Activated CD4-positive, alpha-beta T cell treated with anti-CD3 and anti-CD28 coated beads for 48 hours (primary cell): Measurements from ENCODE around the gene SIRPA.
"Not testable (repeated sequence)": the region's sequence is repeated elsewhere in the genome, so short reads cannot be mapped to it uniquely, and the experiment has no call there.

Source experiments
- DNase-seq: peaks from one replicate; pipeline ENCODE4 v3.0.0-alpha.2; 2020

Gene SIRPA

GRCh38 chr20:1908191-1908590 is 13.0 kb downstream of the SIRPA start:
- no peak for DNase-seq

GRCh38 chr20:1909097-1909496 is 13.9 kb downstream of the SIRPA start:
- no peak for DNase-seq

- DNase-seq, result no peak
Observed at GRCh38 chr20:1911536-1911935, 16.3 kb downstream of the SIRPA start.

- no peak for DNase-seq
Observed at GRCh38 chr20:1912053-1912452, 16.8 kb downstream of the SIRPA start.

DNA sequence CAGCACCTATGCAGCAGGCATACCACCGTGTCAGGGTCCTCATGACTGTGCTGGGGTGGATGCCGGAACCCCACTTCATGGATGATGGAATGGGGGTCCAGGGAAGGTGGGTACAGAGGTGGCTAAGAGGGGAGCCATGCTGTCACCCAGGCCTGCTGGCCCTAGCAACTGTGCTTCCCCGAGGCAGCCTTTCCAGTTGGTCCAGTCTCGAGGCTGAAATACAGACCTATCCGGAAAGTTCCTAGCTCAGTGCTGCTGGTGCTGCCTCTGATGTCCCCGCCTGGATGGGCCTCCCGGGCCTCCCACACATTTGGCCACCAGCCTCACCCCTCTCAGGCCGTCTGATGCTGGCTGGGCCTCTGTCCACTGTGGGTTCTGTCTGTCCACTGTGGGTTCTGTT is 17.4 kb downstream of the SIRPA start:
- no peak for DNase-seq

DNA sequence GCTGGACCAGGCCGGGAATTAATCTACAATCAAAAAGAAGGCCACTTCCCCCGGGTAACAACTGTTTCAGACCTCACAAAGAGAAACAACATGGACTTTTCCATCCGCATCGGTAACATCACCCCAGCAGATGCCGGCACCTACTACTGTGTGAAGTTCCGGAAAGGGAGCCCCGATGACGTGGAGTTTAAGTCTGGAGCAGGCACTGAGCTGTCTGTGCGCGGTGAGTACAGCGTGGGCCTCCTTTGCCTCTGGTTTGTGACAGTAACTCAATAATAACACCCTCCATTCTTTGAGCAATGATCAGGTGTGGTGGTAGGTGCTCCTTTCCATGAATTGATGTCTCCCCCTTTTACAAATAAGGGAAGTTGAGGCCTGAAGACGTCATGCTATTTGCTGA is 20.0 kb downstream of the SIRPA start:
- not testable (repeated sequence) for DNase-seq

- no peak for DNase-seq
Observed at GRCh38 chr20:1915725-1916124, 20.5 kb downstream of the SIRPA start.

DNA sequence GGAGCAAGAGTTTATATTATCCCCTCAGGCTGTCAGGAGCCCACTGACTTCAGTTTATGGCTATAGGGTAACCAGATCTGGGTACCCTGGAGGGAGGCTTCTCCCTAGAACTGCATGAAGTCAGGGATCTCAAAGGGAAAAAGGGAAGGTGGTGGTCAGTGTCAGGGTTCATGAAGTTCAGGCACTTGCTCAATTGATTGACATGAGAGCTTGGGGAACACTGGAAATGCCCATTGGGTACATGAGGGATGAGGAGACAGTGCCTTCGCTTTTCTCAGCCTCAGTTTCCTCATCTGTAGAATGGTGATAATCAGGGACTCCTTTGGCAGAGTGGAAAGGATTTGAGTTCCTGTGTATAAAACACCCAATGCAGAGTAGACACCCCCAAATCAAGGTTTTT is 22.6 kb downstream of the SIRPA start:
- DNase-seq, result no peak

DNA sequence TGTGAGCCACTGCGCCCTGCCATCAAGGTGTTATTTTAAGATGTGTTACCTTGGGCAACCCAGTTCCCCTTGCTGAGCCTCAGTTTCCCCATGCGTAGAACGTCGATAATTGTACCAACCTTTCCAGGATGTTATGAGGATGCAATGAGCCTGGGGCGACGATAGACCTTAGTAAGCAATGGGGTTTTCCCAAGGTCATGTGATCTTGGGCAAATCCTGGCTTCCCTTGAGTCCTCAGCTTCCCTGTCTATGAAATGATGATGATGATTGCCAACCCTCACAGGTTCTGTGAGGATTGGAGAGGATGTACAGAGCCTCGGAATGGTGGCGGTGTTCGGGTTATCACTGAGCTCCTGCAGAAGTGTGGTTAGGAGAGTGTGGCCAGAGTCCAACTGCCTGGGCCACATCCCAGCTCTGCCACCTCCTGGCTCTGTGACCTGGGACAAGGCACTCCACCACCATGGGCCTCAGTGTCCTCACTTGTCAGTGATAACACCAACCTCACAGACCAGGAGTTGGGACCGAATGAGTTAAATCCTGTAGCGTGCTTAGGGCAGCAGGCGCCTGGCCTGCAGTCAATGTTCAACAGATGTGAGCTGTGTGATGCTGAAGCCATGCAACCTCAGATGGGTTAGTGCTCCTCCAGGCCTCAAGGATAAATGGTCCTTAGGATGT is 23.4 kb downstream of the SIRPA start:
- no peak for DNase-seq

DNA sequence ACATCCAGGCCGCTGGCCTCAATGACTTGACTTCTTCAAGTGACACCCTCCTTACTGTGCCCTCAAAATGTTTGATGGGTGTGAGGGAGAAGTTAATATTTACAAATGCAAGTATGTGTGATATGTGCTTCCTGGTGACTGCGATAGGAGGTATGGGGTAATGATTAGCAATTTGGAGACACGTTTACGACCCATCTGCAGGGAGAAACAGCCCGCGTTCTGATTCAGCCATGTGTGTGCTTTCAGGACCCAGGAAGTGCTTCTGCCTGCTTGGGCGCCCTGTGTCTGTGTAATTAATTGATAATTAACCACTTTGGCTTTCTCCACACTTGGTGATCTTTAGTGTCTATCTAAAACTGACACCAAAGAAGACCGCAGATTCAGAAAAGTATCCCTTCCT is 25.0 kb downstream of the SIRPA start:
- no peak for DNase-seq

GRCh38 chr20:1920826-1921225 is 25.6 kb downstream of the SIRPA start:
- DNase-seq, result no peak

- not testable (repeated sequence) for DNase-seq
Observed at GRCh38 chr20:1921985-1922384, 26.8 kb downstream of the SIRPA start.

- DNase-seq, result no peak
Observed at GRCh38 chr20:1922786-1923185, 27.6 kb downstream of the SIRPA start.

DNA sequence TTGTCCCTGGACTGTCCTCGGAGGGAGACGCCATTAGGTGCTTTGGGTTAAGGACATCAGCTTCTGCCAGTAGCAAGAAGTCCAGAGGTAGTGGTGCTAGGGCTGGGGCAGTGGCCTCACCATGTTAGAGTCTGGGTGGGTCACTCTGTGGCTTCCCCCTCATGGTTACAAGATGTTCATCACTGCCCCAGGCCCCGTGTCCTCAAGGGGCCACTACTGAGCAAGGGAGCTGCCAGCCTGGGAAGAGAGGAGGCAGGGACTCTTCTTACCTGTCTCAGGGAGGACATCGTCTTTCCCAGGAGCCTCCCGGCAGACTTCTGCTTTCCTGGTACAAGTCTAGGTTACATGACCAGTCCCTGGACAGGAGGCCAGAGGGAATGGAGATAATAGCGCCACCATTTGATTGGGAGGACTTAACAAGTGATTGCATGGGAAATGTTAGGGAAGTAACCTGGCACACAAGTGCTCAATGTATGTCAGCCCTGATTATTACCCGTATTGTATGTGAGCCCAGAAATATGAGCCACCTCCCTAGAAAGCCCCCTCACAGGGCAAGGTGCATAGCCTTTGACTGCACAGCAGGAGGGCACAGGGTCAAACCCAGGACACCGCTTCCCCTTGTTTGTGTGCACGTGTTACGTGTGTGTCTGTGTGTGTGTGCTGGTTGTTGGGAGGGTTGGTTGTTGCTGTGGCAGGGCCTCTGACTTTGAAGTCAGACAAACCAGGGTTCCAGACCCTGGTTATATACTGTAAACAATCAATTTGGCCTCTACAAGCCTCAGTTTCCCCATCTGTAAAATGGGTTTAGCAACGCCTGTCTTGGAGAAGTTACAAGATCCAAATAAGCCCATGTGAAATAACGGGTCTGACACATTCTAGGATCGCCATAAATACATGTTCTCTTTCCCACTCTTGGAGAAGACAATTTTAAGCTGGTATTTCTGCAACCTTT is 30.0 kb downstream of the SIRPA start:
- no peak for DNase-seq

GRCh38 chr20:1926237-1926636 is 31.0 kb downstream of the SIRPA start:
- DNase-seq, result no peak

DNA sequence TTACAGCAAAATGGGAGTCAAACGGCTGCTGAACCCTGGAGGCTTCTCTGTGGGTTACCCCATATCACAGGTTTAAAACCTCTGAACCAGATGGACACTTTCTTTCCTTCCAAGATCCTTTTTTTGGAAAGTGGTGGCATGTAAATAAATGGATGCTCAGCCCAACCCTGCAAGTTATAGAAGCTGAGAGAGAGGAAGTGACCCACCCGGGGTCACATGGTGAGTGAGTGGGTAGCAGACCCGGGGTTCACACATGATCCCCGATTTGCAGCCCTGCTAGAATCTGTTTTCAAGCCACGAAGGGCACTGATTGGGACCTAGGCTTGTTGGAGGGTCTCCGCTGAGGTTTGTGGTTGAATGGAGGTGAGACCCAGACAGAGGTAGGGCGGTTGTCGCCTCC is 32.0 kb downstream of the SIRPA start:
- no peak for DNase-seq

DNA sequence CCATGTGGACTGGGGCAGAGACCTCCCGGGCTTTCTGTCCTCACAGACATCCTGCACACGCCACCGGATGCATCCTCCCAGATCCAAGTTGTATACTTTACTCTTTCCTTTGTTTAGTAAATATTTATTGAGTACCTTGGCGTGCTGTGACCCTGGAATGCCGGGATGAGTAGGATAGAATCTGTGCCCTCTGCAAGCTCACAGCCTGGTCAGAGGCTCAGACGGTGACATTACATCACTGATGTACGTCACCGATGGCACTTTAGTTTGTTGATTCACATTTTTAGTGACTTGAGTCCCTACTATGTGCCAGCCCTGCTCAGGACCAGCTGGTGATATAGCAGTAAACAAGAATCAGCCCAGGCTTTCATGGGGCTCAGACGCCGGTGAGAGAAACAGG is 32.9 kb downstream of the SIRPA start:
- no peak for DNase-seq

- DNase-seq, result no peak
Observed at GRCh38 chr20:1928782-1929181, 33.6 kb downstream of the SIRPA start.

DNA sequence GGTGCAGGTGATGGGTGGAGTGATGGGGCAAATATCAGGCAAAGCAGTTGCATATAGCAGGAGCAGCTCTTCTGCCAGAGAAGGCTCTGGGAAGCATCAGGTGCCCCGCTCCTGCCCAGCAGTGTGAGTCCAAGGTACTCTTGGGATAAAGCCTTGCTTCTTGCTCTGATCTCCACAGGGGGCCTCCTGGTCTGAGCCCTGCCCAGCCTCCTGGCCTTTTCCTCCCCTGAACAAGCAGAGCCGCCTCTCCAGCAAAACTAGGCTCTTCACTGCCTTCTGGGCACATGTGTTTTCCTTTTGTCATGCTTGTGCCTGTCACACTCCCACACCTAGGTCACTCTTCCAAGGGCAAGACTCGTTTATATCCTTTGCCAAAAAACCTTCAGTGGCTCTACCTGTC is 34.3 kb downstream of the SIRPA start:
- DNase-seq, result no peak

- DNase-seq, result no peak
Observed at GRCh38 chr20:1930165-1930564, 35.0 kb downstream of the SIRPA start.

DNA sequence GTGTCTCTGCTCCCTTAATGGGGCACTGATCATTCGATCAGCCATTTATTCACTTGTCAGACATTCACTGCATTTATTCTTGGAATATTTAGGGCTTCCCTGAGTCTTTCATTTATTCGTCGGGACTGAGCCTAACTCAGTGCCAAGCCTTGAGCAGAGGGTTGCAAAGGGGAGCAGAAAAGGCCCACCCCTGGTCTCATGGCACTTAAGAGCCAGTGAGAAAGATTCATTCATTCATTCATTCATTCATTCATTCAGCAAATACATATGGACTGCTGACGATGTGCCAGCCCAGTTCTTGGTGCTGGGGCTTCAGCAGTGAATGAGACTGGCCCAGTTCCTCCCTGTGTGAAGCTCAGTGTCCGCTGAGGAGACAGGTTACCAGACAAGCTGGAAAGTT is 36.6 kb downstream of the SIRPA start:
- no peak for DNase-seq

DNA sequence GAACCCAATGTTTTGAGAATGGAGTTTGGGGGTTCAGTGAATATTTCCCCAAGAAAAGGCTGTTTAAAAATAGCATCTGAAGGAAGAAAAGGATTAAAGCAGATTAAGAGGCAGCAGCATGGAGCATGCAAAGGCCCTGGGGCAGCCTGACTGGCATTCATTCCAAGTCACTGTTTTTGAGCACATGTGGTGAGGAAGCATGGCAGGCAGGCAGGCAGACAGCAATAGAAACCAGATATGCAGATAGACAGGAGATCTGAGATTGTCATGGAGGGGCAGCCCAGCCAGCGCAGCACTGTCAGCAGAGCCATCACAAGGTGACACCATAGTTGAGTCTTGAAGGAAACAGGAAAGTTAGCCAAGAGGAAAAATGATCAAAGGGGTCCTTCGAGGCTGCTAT is 37.8 kb downstream of the SIRPA start:
- no peak for DNase-seq

GRCh38 chr20:1933465-1933870 is 38.3 kb downstream of the SIRPA start:
- DNase-seq, result no peak

GRCh38 chr20:1934156-1934555 is 38.9 kb downstream of the SIRPA start:
- DNase-seq, result no peak
